HG03457 (cell line): ENCODE data around the gene BPIFB4.
"Not testable (repeated sequence)": the region's sequence is repeated elsewhere in the genome, so short reads cannot be mapped to it uniquely, and the experiment has no call there.

ENCODE experiments used
- ATAC-seq: cut with Tn5 transposase; IDR thresholded peaks from one replicate; pipeline ENCODE4 v1.9.1; 2021; ENCODE audit warnings: moderate number of reproducible peaks; ENCODE audit not compliant: unreplicated experiment

Gene BPIFB4

GRCh38 chr20:33079259-33079658, at the start of gene BPIFB4:
BPIFB4 (plus strand) TSS chr20:33079643; CDS start chr20:33081527, 1,884 bp downstream.
- no peak for ATAC-seq

GRCh38 chr20:33030076-33030475, 49.4 kb upstream of the BPIFB4 start:
- no peak for ATAC-seq

- ATAC-seq = no peak
Measured at GRCh38 chr20:33030569-33030968, 48.9 kb upstream of the BPIFB4 start.

- ATAC-seq = no peak
Measured at GRCh38 chr20:33031531-33031930, 47.9 kb upstream of the BPIFB4 start, which contains the start of gene BPIFB6. BPIFB6 (plus strand) TSS chr20:33031648; CDS start chr20:33031648, 0 bp downstream.

- no peak for ATAC-seq
Measured at GRCh38 chr20:33032555-33032954, 46.9 kb upstream of the BPIFB4 start.

- ATAC-seq = no peak
Measured at GRCh38 chr20:33033381-33033780, 46.1 kb upstream of the BPIFB4 start.

GRCh38 chr20:33034115-33034514, 45.3 kb upstream of the BPIFB4 start:
- no peak for ATAC-seq

- no peak for ATAC-seq
Measured at GRCh38 chr20:33034901-33035492, 44.4 kb upstream of the BPIFB4 start.

GRCh38 chr20:33037456-33037855, 42.0 kb upstream of the BPIFB4 start:
- ATAC-seq = no peak

- ATAC-seq = no peak
Measured at GRCh38 chr20:33038243-33038642, 41.2 kb upstream of the BPIFB4 start.

- no peak for ATAC-seq
Measured at GRCh38 chr20:33042430-33042829, 37.0 kb upstream of the BPIFB4 start.

GRCh38 chr20:33042983-33043730, 36.3 kb upstream of the BPIFB4 start:
- ATAC-seq = no peak

- no peak for ATAC-seq
Measured at GRCh38 chr20:33043731-33044181, 35.7 kb upstream of the BPIFB4 start.

GRCh38 chr20:33045129-33045721, 34.2 kb upstream of the BPIFB4 start:
- ATAC-seq = not testable (repeated sequence)

- ATAC-seq = no peak
Measured at GRCh38 chr20:33046412-33046811, 33.0 kb upstream of the BPIFB4 start.

- ATAC-seq = no peak
Measured at GRCh38 chr20:33051333-33051732, 28.1 kb upstream of the BPIFB4 start.

GRCh38 chr20:33053291-33054106, 25.9 kb upstream of the BPIFB4 start, which contains the start of gene BPIFB3:
BPIFB3 (plus strand) TSS chr20:33053903; CDS start chr20:33055436, 1,533 bp downstream.
- no peak for ATAC-seq

GRCh38 chr20:33054381-33054780, 25.1 kb upstream of the BPIFB4 start:
- no peak for ATAC-seq

- ATAC-seq = no peak
Measured at GRCh38 chr20:33054791-33055190, 24.7 kb upstream of the BPIFB4 start.

GRCh38 chr20:33059136-33059535, 20.3 kb upstream of the BPIFB4 start:
- no peak for ATAC-seq
